Type B pancreatic cell (in vitro differentiated cells): ENCODE measurements around the gene METTL17. TPM values are rescaled to one million over a fixed set of nuclear protein-coding genes. Genes with fewer than 3 reads are reported as not detected.

Experiments
- DNase-seq: peaks from one replicate; pipeline ENCODE4 v3.0.0; 2021; ENCODE audit warnings: mixed read lengths; ENCODE audit not compliant: unreplicated experiment; ENCODE audit errors: extremely low spot score
- H3K27ac Mint-ChIP-seq: 2 replicates; pipeline ENCODE4 v1.8.0; 2021; ENCODE audit warnings: mild to moderate bottlenecking, mixed read lengths
- H3K27me3 Mint-ChIP-seq: 2 replicates; pipeline ENCODE4 v1.8.0; 2021; ENCODE audit warnings: mixed read lengths
- H3K36me3 Mint-ChIP-seq: 2 replicates; pipeline ENCODE4 v1.8.0; 2021; ENCODE audit warnings: mixed read lengths
- H3K4me1 Mint-ChIP-seq: one replicate; pipeline ENCODE4 v1.8.0; 2021; ENCODE audit warnings: mixed read lengths; ENCODE audit not compliant: unreplicated experiment
- H3K4me3 Mint-ChIP-seq: 2 replicates; pipeline ENCODE4 v1.8.0; 2021; ENCODE audit warnings: mild to moderate bottlenecking, mixed read lengths
- H3K9me3 Mint-ChIP-seq: 2 replicates; pipeline ENCODE4 v1.8.0; 2021; ENCODE audit warnings: mixed read lengths
- CTCF ChIP-seq: fragments of 200-600 bp; sonication (generic); conservative IDR thresholded peaks from 2 replicates; pipeline ENCODE4 v1.5.0; 2021; ENCODE audit warnings: antibody characterized with exemption, mild to moderate bottlenecking
- total RNA-seq: library from RNA; stranded (reverse); gene quantifications from 2 replicates; pipeline ENCODE4 v1.2.1, GENCODE V29; 2021; ENCODE audit warnings: low replicate concordance

METTL17 gene
- total RNA-seq, 1 donor from 2014 or later = 88.1 TPM

GRCh38 chr14:20969336-20969735, 20.4 kb upstream of the METTL17 start:
- no peaks in the 10 kb centered on the region for H3K9me3 Mint-ChIP-seq
- no peak overlapping the region for H3K27ac Mint-ChIP-seq
- no peak overlapping the region for H3K4me3 Mint-ChIP-seq
- peaks cover 29% of the 10 kb centered on the region for H3K27me3 Mint-ChIP-seq
- peaks cover 12% of the 10 kb centered on the region for H3K4me1 Mint-ChIP-seq
- no peak for TF ChIP-seq CTCF
- no peak for DNase-seq
- H3K36me3 Mint-ChIP-seq = no peaks in the 10 kb centered on the region

GRCh38 chr14:20970647-20970982, 19.2 kb upstream of the METTL17 start:
- Mint-ChIP-seq H3K9me3 (no peaks in the 10 kb centered on the region), H3K4me1 (peaks cover 12% of the 10 kb centered on the region), H3K27me3 (peaks cover 29% of the 10 kb centered on the region), H3K36me3 (no peaks in the 10 kb centered on the region), H3K4me3 (peak overlapping the region; percentile 94), H3K27ac (peak overlapping the region; percentile 91)
- no peak for TF ChIP-seq CTCF
- no peak for DNase-seq

- H3K36me3 Mint-ChIP-seq = no peaks in the 10 kb centered on the region
- DNase-seq = peak; percentile 89
- H3K27me3 Mint-ChIP-seq = peaks cover 29% of the 10 kb centered on the region
- peaks cover 12% of the 10 kb centered on the region for H3K4me1 Mint-ChIP-seq
- peak overlapping the region; percentile 94 for H3K4me3 Mint-ChIP-seq
- TF ChIP-seq CTCF = peak; percentile 87
- H3K9me3 Mint-ChIP-seq = no peaks in the 10 kb centered on the region
- H3K27ac Mint-ChIP-seq = peak overlapping the region; percentile 91
These were observed 18.6 kb upstream of the METTL17 start for GRCh38 chr14:20970983-20971704.

GRCh38 chr14:20971705-20972021, 18.1 kb upstream of the METTL17 start:
- Mint-ChIP-seq H3K36me3 (no peaks in the 10 kb centered on the region), H3K4me3 (peak overlapping the region; percentile 94), H3K27ac (peak overlapping the region; percentile 91), H3K27me3 (peaks cover 29% of the 10 kb centered on the region), H3K4me1 (peaks cover 12% of the 10 kb centered on the region), H3K9me3 (no peaks in the 10 kb centered on the region)
- DNase-seq = no peak
- TF ChIP-seq CTCF = no peak

GRCh38 chr14:20973501-20973900, 16.3 kb upstream of the METTL17 start:
- H3K27me3 Mint-ChIP-seq = peaks cover 12% of the 10 kb centered on the region
- peaks cover 12% of the 10 kb centered on the region for H3K4me1 Mint-ChIP-seq
- DNase-seq = no peak
- peak overlapping the region; percentile 6 for H3K4me3 Mint-ChIP-seq
- TF ChIP-seq CTCF = no peak
- H3K9me3 Mint-ChIP-seq = no peaks in the 10 kb centered on the region
- H3K27ac Mint-ChIP-seq = peak overlapping the region; percentile 32
- no peaks in the 10 kb centered on the region for H3K36me3 Mint-ChIP-seq
